Panc1 (cell line): ENCODE results near the gene KCNQ1. TPM values are rescaled to one million over a fixed set of nuclear protein-coding genes. Genes with fewer than 3 reads are reported as not detected.

Source experiments
- ATAC-seq: fragments of 200-7000 bp; cut with Tn5 transposase; 2 replicates; pipeline ENCODE4 v1.9.1; 2020; ENCODE audit warnings: mild to moderate bottlenecking, moderate library complexity
- BruUV-seq: library from RNA; stranded (reverse); fragments of 400-500 nt; replicated peaks from 2 replicates; lab custom pipeline; 2021; lab: Mats Ljungman, UMichigan
- CTCF ChIA-PET: fragments of 300-600 bp; sonication (Branson Sonifier 250); formaldehyde crosslinking; loops from one replicate; lab custom pipeline; 2022; ENCODE audit warnings: antibody characterized with exemption; lab: Charles Lee
- POLR2A ChIA-PET: fragments of 300-600 bp; sonication (Branson Sonifier 250); formaldehyde crosslinking; loops from one replicate; lab custom pipeline; 2022; ENCODE audit warnings: antibody characterized with exemption; lab: Charles Lee
- DNase-seq: peaks from one replicate; pipeline ENCODE4 v3.0.0-alpha.2; 2010; ENCODE audit warnings: low read depth, low spot score
- H3K27ac ChIP-seq: 2 replicates; pipeline ENCODE4 v1.5.1; 2011; ENCODE audit warnings: mild to moderate bottlenecking, low read length, inconsistent platforms
- H3K27me3 ChIP-seq: fragments of 200-500 bp; sonication (Bioruptor generic); 2 replicates; pipeline ENCODE4 v1.6.0; 2014; ENCODE audit warnings: low read length, inconsistent platforms; ENCODE audit not compliant: control insufficient read depth, insufficient read depth
- H3K36me3 ChIP-seq: fragments of 200-500 bp; sonication (Bioruptor generic); 2 replicates; pipeline ENCODE4 v1.5.1; 2014; ENCODE audit warnings: inconsistent platforms, mild to moderate bottlenecking, low read length, moderate library complexity; ENCODE audit not compliant: control insufficient read depth, insufficient read depth
- H3K4me1 ChIP-seq: 2 replicates; pipeline ENCODE4 v1.5.1; 2011; ENCODE audit warnings: inconsistent platforms, mild to moderate bottlenecking, low read length, moderate library complexity; ENCODE audit not compliant: control insufficient read depth, insufficient read depth
- H3K4me3 ChIP-seq, 2 experiments: 2 replicates each; pipeline ENCODE4 v1.5.1; 2011 to 2012; ENCODE audit warnings: low read depth in 2 of 2, low read length in 2 of 2, mild to moderate bottlenecking in 2 of 2, inconsistent platforms in 1 of 2, moderate library complexity in 1 of 2
- H3K9me3 ChIP-seq: fragments of 200-500 bp; sonication (Bioruptor generic); 2 replicates; pipeline ENCODE4 v1.5.1; 2014; ENCODE audit warnings: low read depth, mild to moderate bottlenecking, inconsistent platforms, low read length, moderate library complexity; ENCODE audit not compliant: control insufficient read depth, insufficient read depth
- POLR2AphosphoS5 ChIP-seq: IDR thresholded peaks from 2 replicates; pipeline ENCODE4 v1.6.1; 2012; ENCODE audit warnings: mild to moderate bottlenecking, low read depth, low read length, moderate library complexity
- SIN3A ChIP-seq: IDR thresholded peaks from 2 replicates; pipeline ENCODE4 v1.6.1; 2012; ENCODE audit warnings: low read depth, mild to moderate bottlenecking, low read length, moderate library complexity, borderline replicate concordance; ENCODE audit not compliant: insufficient read depth
- TCF7L2 ChIP-seq: IDR thresholded peaks from 2 replicates; pipeline ENCODE4 v1.6.1; 2011; ENCODE audit warnings: mild to moderate bottlenecking, low read depth, low read length, inconsistent platforms
- in situ Hi-C: cut with HindIII; loops from 2 replicates; pipeline ENCODE4 v1.10.0; 2016; ENCODE audit warnings: low sequenced_read_pairs, low pct_unique_long_range_greater_than_20kb
- intact Hi-C: fragments of 100-400 bp; cut with micrococcal nuclease; formaldehyde crosslinking; loops from one replicate; pipeline ENCODE4 v1.10.0; 2022; ENCODE audit not compliant: unreplicated experiment
- total RNA-seq: library from RNA; stranded (reverse); gene quantifications from one replicate; pipeline ENCODE4 v1.2.1, GENCODE V29; 2021; ENCODE audit not compliant: unreplicated experiment
- TF ChIP-seq, protein P1 (sequence below): fragments of 450-650 bp; IDR thresholded peaks from 2 replicates; pipeline ENCODE4 v1.5.1; 2017; ENCODE audit warnings: mild to moderate bottlenecking
- TF ChIP-seq, protein P2 (sequence below), 2 experiments: IDR thresholded peaks; 2 replicates each; pipeline ENCODE4 v1.6.1; 2011 to 2012; ENCODE audit warnings: low read depth in 2 of 2, control low read depth in 1 of 2, low read length in 1 of 2, mild to moderate bottlenecking in 1 of 2, moderate library complexity in 1 of 2; ENCODE audit not compliant: insufficient read depth in 1 of 2

Gene KCNQ1
- total RNA-seq, 1 experiment from 2014 or later = 1.0 TPM

DNA sequence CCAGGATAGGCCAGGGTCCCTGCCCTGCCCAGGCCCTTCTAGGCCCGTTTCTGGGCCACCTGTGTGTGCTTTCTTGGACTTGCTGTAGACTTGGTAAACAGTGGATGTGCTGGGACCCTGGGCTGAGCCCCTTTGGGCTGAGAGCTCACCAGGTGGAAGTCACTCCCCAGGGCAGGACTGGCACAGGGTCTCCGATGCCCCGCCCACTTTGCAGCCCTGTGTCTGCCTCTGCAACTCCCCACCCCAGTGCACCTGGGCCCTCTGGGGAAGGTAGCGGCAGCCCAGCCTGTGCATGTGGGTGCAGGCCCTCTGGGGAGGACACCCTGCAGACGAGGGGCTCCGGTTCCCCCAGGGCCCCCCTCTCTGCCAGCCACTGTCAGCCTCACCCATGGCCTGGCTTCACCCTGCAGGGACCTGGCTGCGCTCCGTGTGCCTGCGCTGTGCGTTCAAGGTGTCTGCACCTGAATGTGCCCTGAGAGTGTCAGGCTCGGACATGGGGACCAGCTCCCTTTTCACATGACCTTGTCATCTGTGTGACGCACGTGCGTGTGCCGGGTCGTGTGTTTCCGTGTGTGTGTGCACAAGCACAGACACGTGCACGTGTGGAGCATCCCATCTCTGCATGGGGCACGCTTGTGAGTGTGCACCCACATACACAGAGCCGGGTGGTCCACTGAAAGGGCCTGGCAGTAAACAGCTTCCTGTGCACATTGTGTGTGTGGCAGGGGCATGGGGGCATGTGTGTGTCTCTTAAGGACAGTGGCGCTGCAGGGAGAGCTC, 136.5 kb downstream of the KCNQ1 start:
- CTCF ChIA-PET = no interaction called here
- Histone ChIP-seq H3K27me3 (no peaks in the 10 kb centered on the region), H3K4me1 (no peaks in the 10 kb centered on the region), H3K4me3 (no peak overlapping the region), H3K9me3 (no peaks in the 10 kb centered on the region), H3K27ac (no peak overlapping the region), H3K36me3 (no peaks in the 10 kb centered on the region)
- POLR2A ChIA-PET = no interaction called here
- DNase-seq = no peak
- intact Hi-C loops (no loop called here), in situ Hi-C loops (no loop called here)
- no peak; the same call in 1 of the 2 replicates for ATAC-seq
- TF ChIP-seq TCF7L2 (no peak), POLR2AphosphoS5 (no peak), SIN3A (no peak)
- TF ChIP-seq, protein P1, sequence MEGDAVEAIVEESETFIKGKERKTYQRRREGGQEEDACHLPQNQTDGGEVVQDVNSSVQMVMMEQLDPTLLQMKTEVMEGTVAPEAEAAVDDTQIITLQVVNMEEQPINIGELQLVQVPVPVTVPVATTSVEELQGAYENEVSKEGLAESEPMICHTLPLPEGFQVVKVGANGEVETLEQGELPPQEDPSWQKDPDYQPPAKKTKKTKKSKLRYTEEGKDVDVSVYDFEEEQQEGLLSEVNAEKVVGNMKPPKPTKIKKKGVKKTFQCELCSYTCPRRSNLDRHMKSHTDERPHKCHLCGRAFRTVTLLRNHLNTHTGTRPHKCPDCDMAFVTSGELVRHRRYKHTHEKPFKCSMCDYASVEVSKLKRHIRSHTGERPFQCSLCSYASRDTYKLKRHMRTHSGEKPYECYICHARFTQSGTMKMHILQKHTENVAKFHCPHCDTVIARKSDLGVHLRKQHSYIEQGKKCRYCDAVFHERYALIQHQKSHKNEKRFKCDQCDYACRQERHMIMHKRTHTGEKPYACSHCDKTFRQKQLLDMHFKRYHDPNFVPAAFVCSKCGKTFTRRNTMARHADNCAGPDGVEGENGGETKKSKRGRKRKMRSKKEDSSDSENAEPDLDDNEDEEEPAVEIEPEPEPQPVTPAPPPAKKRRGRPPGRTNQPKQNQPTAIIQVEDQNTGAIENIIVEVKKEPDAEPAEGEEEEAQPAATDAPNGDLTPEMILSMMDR = no peak
- TF ChIP-seq, protein P2, sequence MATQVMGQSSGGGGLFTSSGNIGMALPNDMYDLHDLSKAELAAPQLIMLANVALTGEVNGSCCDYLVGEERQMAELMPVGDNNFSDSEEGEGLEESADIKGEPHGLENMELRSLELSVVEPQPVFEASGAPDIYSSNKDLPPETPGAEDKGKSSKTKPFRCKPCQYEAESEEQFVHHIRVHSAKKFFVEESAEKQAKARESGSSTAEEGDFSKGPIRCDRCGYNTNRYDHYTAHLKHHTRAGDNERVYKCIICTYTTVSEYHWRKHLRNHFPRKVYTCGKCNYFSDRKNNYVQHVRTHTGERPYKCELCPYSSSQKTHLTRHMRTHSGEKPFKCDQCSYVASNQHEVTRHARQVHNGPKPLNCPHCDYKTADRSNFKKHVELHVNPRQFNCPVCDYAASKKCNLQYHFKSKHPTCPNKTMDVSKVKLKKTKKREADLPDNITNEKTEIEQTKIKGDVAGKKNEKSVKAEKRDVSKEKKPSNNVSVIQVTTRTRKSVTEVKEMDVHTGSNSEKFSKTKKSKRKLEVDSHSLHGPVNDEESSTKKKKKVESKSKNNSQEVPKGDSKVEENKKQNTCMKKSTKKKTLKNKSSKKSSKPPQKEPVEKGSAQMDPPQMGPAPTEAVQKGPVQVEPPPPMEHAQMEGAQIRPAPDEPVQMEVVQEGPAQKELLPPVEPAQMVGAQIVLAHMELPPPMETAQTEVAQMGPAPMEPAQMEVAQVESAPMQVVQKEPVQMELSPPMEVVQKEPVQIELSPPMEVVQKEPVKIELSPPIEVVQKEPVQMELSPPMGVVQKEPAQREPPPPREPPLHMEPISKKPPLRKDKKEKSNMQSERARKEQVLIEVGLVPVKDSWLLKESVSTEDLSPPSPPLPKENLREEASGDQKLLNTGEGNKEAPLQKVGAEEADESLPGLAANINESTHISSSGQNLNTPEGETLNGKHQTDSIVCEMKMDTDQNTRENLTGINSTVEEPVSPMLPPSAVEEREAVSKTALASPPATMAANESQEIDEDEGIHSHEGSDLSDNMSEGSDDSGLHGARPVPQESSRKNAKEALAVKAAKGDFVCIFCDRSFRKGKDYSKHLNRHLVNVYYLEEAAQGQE (IDR thresholded peaks at IDR 0.05; ENCODE audit: insufficient read depth in 1 of 2, low read depth in 2 of 2, low read length in 1 of 2) = no peak
- BruUV-seq = no TSS peak

DNA sequence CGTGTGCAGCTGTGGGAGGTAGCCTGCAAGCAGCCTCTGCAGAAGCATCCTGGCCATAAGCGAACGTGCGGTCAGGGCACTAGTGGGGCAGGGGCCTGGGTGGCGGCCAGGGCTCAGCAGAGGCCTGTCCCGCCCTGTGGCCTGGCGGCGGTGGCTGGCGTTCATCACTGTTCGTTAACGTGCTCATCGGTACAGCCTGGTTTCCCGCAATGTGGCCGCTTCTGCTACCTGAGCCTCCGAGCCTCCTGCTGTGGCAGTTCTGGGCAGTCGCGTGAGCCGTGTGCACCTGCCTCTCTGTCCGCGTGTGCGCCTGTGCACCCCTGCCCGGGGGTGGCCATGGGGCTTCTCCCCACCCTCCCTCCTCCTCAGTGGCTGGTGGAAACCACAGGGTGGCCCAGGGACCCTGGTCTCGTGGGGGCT, 137.1 kb downstream of the KCNQ1 start:
- H3K9me3 ChIP-seq = no peaks in the 10 kb centered on the region
- TF ChIP-seq, protein P1 = no peak
- TF ChIP-seq POLR2AphosphoS5 = no peak
- no peak for TF ChIP-seq TCF7L2
- TF ChIP-seq, protein P2 (IDR thresholded peaks at IDR 0.05; ENCODE audit: insufficient read depth in 1 of 2, low read depth in 2 of 2, low read length in 1 of 2) = no peak
- TF ChIP-seq SIN3A = no peak
- no peak for DNase-seq
- H3K27me3 ChIP-seq = no peaks in the 10 kb centered on the region
- no peak for ATAC-seq
- no peak overlapping the region for H3K4me3 ChIP-seq
- no peaks in the 10 kb centered on the region for H3K4me1 ChIP-seq
- BruUV-seq = no TSS peak
- intact Hi-C loops = no loop called here
- ChIA-PET CTCF (no interaction called here), POLR2A (no interaction called here)
- in situ Hi-C loops = no loop called here
- no peaks in the 10 kb centered on the region for H3K36me3 ChIP-seq
- H3K27ac ChIP-seq = no peak overlapping the region
